HEK293 (cell line): Measurements from ENCODE around the gene UBE2D3.
"Not testable (repeated sequence)": the region's sequence is repeated elsewhere in the genome, so short reads cannot be mapped to it uniquely, and the experiment has no call there.

Experiments used
- CTCF ChIA-PET: fragments of 350-600 bp; formaldehyde crosslinking; extraction: SDS; loops from one replicate; lab custom pipeline; 2021; ENCODE audit warnings: antibody characterized with exemption; lab: Yijun Ruan, JAX
- POLR2A ChIA-PET: fragments of 300-600 bp; formaldehyde crosslinking; extraction: SDS; loops from one replicate; lab custom pipeline; 2020; ENCODE audit warnings: antibody characterized with exemption, inconsistent platforms; lab: Yijun Ruan, JAX
- H3K27ac ChIP-seq: fragments of 200-500 bp; sonication (Bioruptor generic); 2 replicates; pipeline ENCODE4 v1.5.1; 2014; ENCODE audit warnings: low read depth, low read length, control low read depth, inconsistent platforms; ENCODE audit errors: extremely low read depth
- H3K36me3 ChIP-seq, 2 experiments: fragments of 200-500 bp in 1 of 2; sonication (Bioruptor generic) in 1 of 2; 1 replicate in 1 of 2; 2 replicates in 1 of 2; pipeline ENCODE4 v1.5.1; 2014 to 2017; ENCODE audit warnings: inconsistent platforms in 2 of 2, low read length in 2 of 2; ENCODE audit not compliant: control insufficient read depth in 2 of 2, insufficient read depth in 1 of 2
- H3K4me1 ChIP-seq: fragments of 200-500 bp; sonication (Bioruptor generic); 2 replicates; pipeline ENCODE4 v1.5.1; 2014; ENCODE audit warnings: mild to moderate bottlenecking, low read length, inconsistent platforms; ENCODE audit not compliant: control insufficient read depth, insufficient read depth
- H3K4me3 ChIP-seq: 2 replicates; pipeline ENCODE4 v1.5.1; 2011; ENCODE audit warnings: low read depth, mild to moderate bottlenecking, control low read depth, low read length, moderate library complexity
- H3K9me3 ChIP-seq: fragments of 200-500 bp; sonication (Bioruptor generic); 2 replicates; pipeline ENCODE4 v1.5.1; 2014; ENCODE audit warnings: low read depth, low read length, inconsistent platforms; ENCODE audit not compliant: control insufficient read depth, insufficient read depth
- GLI4 ChIP-seq: fragments of 450-650 bp; formaldehyde crosslinking; IDR thresholded peaks from 2 replicates; pipeline ENCODE4 v1.5.1; 2016; ENCODE audit warnings: missing biosample characterization, missing genetic modification characterization
- IKZF3 ChIP-seq: fragments of 450-650 bp; IDR thresholded peaks from 2 replicates; pipeline ENCODE4 v1.5.0; 2018; ENCODE audit warnings: missing biosample characterization, mild to moderate bottlenecking, missing genetic modification characterization, moderate library complexity
- KLF10 ChIP-seq: fragments of 450-650 bp; IDR thresholded peaks from 2 replicates; pipeline ENCODE4 v1.5.1; 2018; ENCODE audit warnings: missing biosample characterization, mild to moderate bottlenecking, missing genetic modification characterization
- OVOL3 ChIP-seq: fragments of 450-650 bp; formaldehyde crosslinking; IDR thresholded peaks from 2 replicates; pipeline ENCODE4 v1.5.1; 2016; ENCODE audit warnings: missing biosample characterization, missing genetic modification characterization
- PRDM1 ChIP-seq: fragments of 450-650 bp; formaldehyde crosslinking; IDR thresholded peaks from 2 replicates; pipeline ENCODE4; 2016; ENCODE audit warnings: missing biosample characterization, missing genetic modification characterization
- SP7 ChIP-seq: fragments of 450-650 bp; formaldehyde crosslinking; IDR thresholded peaks from 2 replicates; pipeline ENCODE4 v1.5.1; 2016; ENCODE audit warnings: missing biosample characterization, missing genetic modification characterization
- WT1 ChIP-seq: fragments of 450-650 bp; formaldehyde crosslinking; IDR thresholded peaks from 2 replicates; pipeline ENCODE4 v1.5.1; 2016; ENCODE audit warnings: missing biosample characterization, missing genetic modification characterization
- ZBTB17 ChIP-seq: fragments of 450-650 bp; formaldehyde crosslinking; IDR thresholded peaks from 2 replicates; pipeline ENCODE4 v1.5.1; 2016; ENCODE audit warnings: missing biosample characterization, missing genetic modification characterization
- ZNF211 ChIP-seq: fragments of 450-650 bp; formaldehyde crosslinking; IDR thresholded peaks from 2 replicates; pipeline ENCODE4 v1.5.1; 2016; ENCODE audit warnings: low read depth, missing biosample characterization, missing genetic modification characterization
- ZNF335 ChIP-seq: fragments of 450-650 bp; formaldehyde crosslinking; conservative IDR thresholded peaks from 2 replicates; pipeline ENCODE4 v1.5.1; 2016; ENCODE audit warnings: missing biosample characterization, missing genetic modification characterization
- ZNF510 ChIP-seq: fragments of 450-650 bp; formaldehyde crosslinking; IDR thresholded peaks from 2 replicates; pipeline ENCODE4 v1.5.1; 2018; ENCODE audit warnings: mild to moderate bottlenecking, missing genetic modification characterization, missing biosample characterization; ENCODE audit not compliant: insufficient replicate concordance
- ZNF654 ChIP-seq: fragments of 450-650 bp; formaldehyde crosslinking; IDR thresholded peaks from 2 replicates; pipeline ENCODE4 v1.5.1; 2016; ENCODE audit warnings: low read depth, missing biosample characterization, missing genetic modification characterization
- ZNF785 ChIP-seq: fragments of 450-650 bp; formaldehyde crosslinking; IDR thresholded peaks from 2 replicates; pipeline ENCODE4 v1.5.1; 2016; ENCODE audit warnings: missing biosample characterization, missing genetic modification characterization
- TF ChIP-seq, protein P1 (sequence below): fragments of 450-650 bp; formaldehyde crosslinking; IDR thresholded peaks from 2 replicates; pipeline ENCODE4 v1.5.1; 2016; ENCODE audit warnings: missing biosample characterization, missing genetic modification characterization
- TF ChIP-seq, protein P2 (sequence below): fragments of 450-650 bp; formaldehyde crosslinking; IDR thresholded peaks from 2 replicates; pipeline ENCODE4 v1.5.1; 2016; ENCODE audit warnings: missing biosample characterization, missing genetic modification characterization
- TF ChIP-seq, protein P3 (sequence below): fragments of 450-650 bp; formaldehyde crosslinking; IDR thresholded peaks from 2 replicates; pipeline ENCODE4 v1.5.1; 2017; ENCODE audit warnings: missing biosample characterization, missing genetic modification characterization
- TF ChIP-seq, protein P4 (sequence below): fragments of 450-650 bp; formaldehyde crosslinking; IDR thresholded peaks from 2 replicates; pipeline ENCODE4 v1.5.1; 2016; ENCODE audit warnings: missing biosample characterization, missing genetic modification characterization

The UBE2D3 gene

DNA sequence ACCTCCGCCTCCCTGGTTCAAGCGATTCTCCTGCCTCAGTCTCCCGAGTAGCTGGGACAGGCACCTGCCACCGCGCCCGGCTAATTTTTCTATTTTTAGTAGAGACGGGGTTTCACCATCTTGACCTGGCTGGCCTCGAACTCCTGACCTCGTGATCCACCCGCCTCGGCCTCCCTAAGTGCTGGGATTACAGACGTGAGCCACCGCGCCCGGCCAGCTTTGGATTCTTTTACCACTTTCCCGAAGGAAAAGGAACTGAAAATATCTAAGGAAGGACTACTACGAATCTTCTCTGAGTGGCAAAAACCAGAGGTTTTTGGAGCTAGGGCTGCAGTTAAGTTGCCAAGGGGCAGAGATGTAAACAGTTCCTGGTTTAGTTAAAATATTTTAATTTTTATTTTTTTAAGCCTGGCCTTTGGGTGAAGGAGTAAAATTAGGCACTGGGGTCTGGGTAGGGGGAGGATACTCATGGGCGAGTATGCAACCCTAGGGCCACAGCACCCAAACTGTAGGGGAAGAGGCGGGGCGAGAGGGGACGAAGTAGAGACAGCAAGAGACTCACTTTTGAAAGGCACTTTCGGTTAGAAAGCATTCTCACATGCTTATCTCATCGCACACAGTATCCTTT is 40.9 kb upstream of the UBE2D3 start (continued):
- TF ChIP-seq, protein P1, sequence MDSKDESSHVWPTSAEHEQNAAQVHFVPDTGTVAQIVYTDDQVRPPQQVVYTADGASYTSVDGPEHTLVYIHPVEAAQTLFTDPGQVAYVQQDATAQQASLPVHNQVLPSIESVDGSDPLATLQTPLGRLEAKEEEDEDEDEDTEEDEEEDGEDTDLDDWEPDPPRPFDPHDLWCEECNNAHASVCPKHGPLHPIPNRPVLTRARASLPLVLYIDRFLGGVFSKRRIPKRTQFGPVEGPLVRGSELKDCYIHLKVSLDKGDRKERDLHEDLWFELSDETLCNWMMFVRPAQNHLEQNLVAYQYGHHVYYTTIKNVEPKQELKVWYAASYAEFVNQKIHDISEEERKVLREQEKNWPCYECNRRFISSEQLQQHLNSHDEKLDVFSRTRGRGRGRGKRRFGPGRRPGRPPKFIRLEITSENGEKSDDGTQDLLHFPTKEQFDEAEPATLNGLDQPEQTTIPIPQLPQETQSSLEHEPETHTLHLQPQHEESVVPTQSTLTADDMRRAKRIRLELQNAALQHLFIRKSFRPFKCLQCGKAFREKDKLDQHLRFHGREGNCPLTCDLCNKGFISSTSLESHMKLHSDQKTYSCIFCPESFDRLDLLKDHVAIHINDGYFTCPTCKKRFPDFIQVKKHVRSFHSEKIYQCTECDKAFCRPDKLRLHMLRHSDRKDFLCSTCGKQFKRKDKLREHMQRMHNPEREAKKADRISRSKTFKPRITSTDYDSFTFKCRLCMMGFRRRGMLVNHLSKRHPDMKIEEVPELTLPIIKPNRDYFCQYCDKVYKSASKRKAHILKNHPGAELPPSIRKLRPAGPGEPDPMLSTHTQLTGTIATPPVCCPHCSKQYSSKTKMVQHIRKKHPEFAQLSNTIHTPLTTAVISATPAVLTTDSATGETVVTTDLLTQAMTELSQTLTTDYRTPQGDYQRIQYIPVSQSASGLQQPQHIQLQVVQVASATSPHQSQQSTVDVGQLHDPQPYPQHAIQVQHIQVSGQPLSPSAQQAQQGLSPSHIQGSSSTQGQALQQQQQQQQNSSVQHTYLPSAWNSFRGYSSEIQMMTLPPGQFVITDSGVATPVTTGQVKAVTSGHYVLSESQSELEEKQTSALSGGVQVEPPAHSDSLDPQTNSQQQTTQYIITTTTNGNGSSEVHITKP (tag by site-specific recombination): peak; percentile 71
- no peak for TF ChIP-seq ZNF211
- TF ChIP-seq ZNF510: peak; percentile 20
- TF ChIP-seq PRDM1 (tag by site-specific recombination): peak; percentile 99
- TF ChIP-seq ZNF654: no peak
- no peak for TF ChIP-seq GLI4 (tag by site-specific recombination)
- TF ChIP-seq, protein P2, sequence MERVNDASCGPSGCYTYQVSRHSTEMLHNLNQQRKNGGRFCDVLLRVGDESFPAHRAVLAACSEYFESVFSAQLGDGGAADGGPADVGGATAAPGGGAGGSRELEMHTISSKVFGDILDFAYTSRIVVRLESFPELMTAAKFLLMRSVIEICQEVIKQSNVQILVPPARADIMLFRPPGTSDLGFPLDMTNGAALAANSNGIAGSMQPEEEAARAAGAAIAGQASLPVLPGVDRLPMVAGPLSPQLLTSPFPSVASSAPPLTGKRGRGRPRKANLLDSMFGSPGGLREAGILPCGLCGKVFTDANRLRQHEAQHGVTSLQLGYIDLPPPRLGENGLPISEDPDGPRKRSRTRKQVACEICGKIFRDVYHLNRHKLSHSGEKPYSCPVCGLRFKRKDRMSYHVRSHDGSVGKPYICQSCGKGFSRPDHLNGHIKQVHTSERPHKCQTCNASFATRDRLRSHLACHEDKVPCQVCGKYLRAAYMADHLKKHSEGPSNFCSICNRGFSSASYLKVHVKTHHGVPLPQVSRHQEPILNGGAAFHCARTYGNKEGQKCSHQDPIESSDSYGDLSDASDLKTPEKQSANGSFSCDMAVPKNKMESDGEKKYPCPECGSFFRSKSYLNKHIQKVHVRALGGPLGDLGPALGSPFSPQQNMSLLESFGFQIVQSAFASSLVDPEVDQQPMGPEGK: no peak
- no peak for TF ChIP-seq ZNF785 (tag by site-specific recombination)
- TF ChIP-seq WT1: no peak
- TF ChIP-seq, protein P3, sequence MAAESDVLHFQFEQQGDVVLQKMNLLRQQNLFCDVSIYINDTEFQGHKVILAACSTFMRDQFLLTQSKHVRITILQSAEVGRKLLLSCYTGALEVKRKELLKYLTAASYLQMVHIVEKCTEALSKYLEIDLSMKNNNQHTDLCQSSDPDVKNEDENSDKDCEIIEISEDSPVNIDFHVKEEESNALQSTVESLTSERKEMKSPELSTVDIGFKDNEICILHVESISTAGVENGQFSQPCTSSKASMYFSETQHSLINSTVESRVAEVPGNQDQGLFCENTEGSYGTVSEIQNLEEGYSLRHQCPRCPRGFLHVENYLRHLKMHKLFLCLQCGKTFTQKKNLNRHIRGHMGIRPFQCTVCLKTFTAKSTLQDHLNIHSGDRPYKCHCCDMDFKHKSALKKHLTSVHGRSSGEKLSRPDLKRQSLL: peak; percentile 69; the same call in 1 of the 2 replicates

DNA sequence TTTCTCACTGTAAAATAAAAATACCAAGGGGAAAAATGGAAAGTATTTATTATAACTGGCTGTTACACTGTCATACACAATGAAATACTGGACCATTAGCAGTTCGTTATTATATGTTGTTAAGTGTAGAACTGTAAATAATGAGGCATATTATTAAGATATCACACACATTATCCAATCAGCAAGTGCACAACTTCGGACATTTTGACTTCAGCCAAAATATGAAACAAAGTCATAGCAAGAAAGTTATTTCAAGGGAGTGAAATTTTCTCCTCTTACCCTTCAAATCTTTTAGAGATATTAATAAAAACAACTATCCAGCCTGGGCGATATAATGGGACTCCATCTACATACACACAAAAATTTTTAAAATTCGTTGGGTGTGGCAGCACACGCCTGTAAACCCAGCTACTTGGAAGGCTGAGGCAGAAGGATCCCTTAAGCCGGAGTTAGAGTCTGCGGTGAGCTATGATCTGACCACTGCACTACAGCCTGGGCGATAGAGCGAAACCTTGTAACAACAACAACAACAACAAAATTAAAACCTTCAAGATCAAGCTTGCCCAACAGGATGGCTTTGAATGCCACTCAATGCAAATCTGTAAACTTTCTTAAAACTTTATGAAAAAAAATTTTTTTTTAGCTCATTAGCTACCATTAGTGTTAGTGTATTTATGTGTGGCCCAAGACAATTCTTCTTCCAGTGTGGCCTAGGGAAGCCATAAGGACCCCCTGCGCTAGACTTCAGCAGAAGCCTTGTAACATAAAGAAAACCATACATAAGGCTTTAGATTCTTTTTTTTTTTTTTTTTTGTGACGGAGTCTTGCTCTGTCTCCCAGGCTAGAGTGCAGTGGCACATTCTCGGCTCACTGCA is 40.2 kb upstream of the UBE2D3 start:
- no peaks in the 10 kb centered on the region for H3K36me3 ChIP-seq
- POLR2A ChIA-PET: interaction anchor here (0.7 to 2.4 kb wide), 2 partner anchors 40 kb away, joined by 3 to 61 read pairs; partner anchors contain the start of gene UBE2D3
- CTCF ChIA-PET: interaction anchor here (0.7 kb wide), 1 partner anchor 571 kb away, joined by 3 read pairs; no protein-coding TSS in a partner anchor
- H3K4me3 ChIP-seq: no peak overlapping the region
- H3K9me3 ChIP-seq: no peaks in the 10 kb centered on the region
- H3K4me1 ChIP-seq: no peaks in the 10 kb centered on the region
- TF ChIP-seq IKZF3 (tag by site-specific recombination): no peak
- TF ChIP-seq, protein P3: peak; percentile 89
- TF ChIP-seq, protein P4, sequence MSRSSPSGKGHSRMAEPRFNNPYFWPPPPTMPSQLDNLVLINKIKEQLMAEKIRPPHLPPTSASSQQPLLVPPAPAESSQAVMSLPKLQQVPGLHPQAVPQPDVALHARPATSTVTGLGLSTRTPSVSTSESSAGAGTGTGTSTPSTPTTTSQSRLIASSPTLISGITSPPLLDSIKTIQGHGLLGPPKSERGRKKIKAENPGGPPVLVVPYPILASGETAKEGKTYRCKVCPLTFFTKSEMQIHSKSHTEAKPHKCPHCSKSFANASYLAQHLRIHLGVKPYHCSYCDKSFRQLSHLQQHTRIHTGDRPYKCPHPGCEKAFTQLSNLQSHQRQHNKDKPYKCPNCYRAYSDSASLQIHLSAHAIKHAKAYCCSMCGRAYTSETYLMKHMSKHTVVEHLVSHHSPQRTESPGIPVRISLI: peak; percentile 82
- TF ChIP-seq OVOL3 (tag by site-specific recombination): no peak
- peak; percentile 43; the same call in 1 of the 2 replicates for TF ChIP-seq ZBTB17 (tag by site-specific recombination)
- TF ChIP-seq ZNF335: peak; percentile 78
- no peak for TF ChIP-seq KLF10 (tag by site-specific recombination)
- 0 out of 2 replicates have a peak, but pooled peaks have one; percentile 13 for TF ChIP-seq SP7 (tag by site-specific recombination)
- peak overlapping the region; percentile 9; the same call in 1 of the 2 replicates for H3K27ac ChIP-seq

DNA sequence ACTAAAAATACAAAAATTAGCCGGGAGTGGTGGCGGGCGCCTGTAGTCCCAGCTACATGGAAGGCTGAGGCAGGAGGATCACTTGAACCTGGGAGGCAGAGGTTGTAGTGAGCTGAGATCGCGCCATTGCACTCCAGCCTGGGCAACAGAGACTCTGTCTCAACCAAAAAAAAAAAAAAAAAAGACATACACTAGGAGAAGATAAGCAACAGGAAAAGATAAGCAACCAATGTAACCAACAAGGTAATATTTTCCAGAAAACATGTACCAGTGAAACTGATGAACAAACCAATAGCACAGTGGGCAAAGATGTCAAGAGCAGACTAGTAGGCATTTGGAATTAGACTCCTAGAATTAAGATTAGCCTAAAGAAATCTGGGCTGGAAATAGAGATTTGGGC is 38.0 kb upstream of the UBE2D3 start:
- CTCF ChIA-PET, H3K36me3 ChIP-seq, H3K27ac ChIP-seq, H3K9me3 ChIP-seq, H3K4me1 ChIP-seq, H3K4me3 ChIP-seq: not testable (repeated sequence)
- POLR2A ChIA-PET: interaction anchor here (1.1 kb wide), 1 partner anchor 37 kb away, joined by 3 read pairs; no protein-coding TSS in a partner anchor
